ENCODE measurements around the gene DGKH. TPM values are rescaled to one million over a fixed set of nuclear protein-coding genes. Genes with fewer than 3 reads are reported as not detected.
"Not testable (repeated sequence)": the region's sequence is repeated elsewhere in the genome, so short reads cannot be mapped to it uniquely, and the experiment has no call there.

Gene DGKH
- total RNA-seq, 1 donor from 2014 or later, result 1.1 TPM

- DNase-seq (ENCODE audit: low spot score) (no peak), ATAC-seq (no peak)
These were observed 105.0 kb downstream of the DGKH start for GRCh38 chr13:42153199-42154113.

- ATAC-seq, result no peak
- DNase-seq (ENCODE audit: low spot score), result no peak
These were observed 106.8 kb downstream of the DGKH start for GRCh38 chr13:42155251-42155650.

- not testable (repeated sequence) for DNase-seq (ENCODE audit: low spot score); ATAC-seq
These were observed 114.9 kb downstream of the DGKH start for GRCh38 chr13:42163338-42163737.

- not testable (repeated sequence) for DNase-seq (ENCODE audit: low spot score); ATAC-seq
These were observed 115.5 kb downstream of the DGKH start for GRCh38 chr13:42163910-42164309.

- DNase-seq (ENCODE audit: low spot score), result no peak
- ATAC-seq, result no peak
These were observed 116.2 kb downstream of the DGKH start for GRCh38 chr13:42164557-42165125.

- DNase-seq (ENCODE audit: low spot score), result no peak
- no peak for ATAC-seq
These were observed 120.0 kb downstream of the DGKH start for GRCh38 chr13:42168496-42168895.

GRCh38 chr13:42170029-42170428, 121.6 kb downstream of the DGKH start:
- no peak for ATAC-seq
- no peak for DNase-seq (ENCODE audit: low spot score)

GRCh38 chr13:42173789-42174343, 125.4 kb downstream of the DGKH start:
- ATAC-seq (no peak), DNase-seq (ENCODE audit: low spot score) (no peak)

GRCh38 chr13:42174344-42175162, 126.1 kb downstream of the DGKH start:
- DNase-seq (ENCODE audit: low spot score) (no peak), ATAC-seq (no peak)

- ATAC-seq, result no peak
- DNase-seq (ENCODE audit: low spot score), result no peak
These were observed 127.8 kb downstream of the DGKH start for GRCh38 chr13:42176294-42176693.

GRCh38 chr13:42177189-42177588, 128.7 kb downstream of the DGKH start:
- no peak for ATAC-seq
- no peak for DNase-seq (ENCODE audit: low spot score)

GRCh38 chr13:42181381-42181953, 133.0 kb downstream of the DGKH start:
- ATAC-seq, result no peak
- no peak for DNase-seq (ENCODE audit: low spot score)

GRCh38 chr13:42189061-42189460, 140.6 kb downstream of the DGKH start:
- ATAC-seq, result no peak
- DNase-seq (ENCODE audit: low spot score), result no peak

- no peak for DNase-seq (ENCODE audit: low spot score)
- ATAC-seq, result no peak
These were observed 142.1 kb downstream of the DGKH start for GRCh38 chr13:42190529-42190928.

- DNase-seq (ENCODE audit: low spot score) (no peak), ATAC-seq (no peak)
These were observed 163.4 kb downstream of the DGKH start for GRCh38 chr13:42211704-42212464.

GRCh38 chr13:42214446-42214845, 166.0 kb downstream of the DGKH start:
- DNase-seq (ENCODE audit: low spot score), result no peak
- no peak for ATAC-seq

GRCh38 chr13:42215578-42216421, 167.4 kb downstream of the DGKH start:
- DNase-seq (ENCODE audit: low spot score) (no peak), ATAC-seq (peak; percentile 71)

GRCh38 chr13:42216422-42216735, 167.9 kb downstream of the DGKH start:
- ATAC-seq (no peak), DNase-seq (ENCODE audit: low spot score) (no peak)

- DNase-seq (ENCODE audit: low spot score) (no peak), ATAC-seq (peak; percentile 33)
These were observed 170.1 kb downstream of the DGKH start for GRCh38 chr13:42218576-42218975.

Measured in left lobe of liver (tissue), 2 donors.